Stimulated activated CD4-positive, alpha-beta T cell treated with anti-CD3 and anti-CD28 coated beads, TNF-alpha, amount 100 ng/mL, for 48 hours (primary cell): ENCODE results near the gene CELA3A.
A peak's percentile ranks its signal among the peaks of the same experiment; 100 is the strongest.
"Not testable (repeated sequence)": the region's sequence is repeated elsewhere in the genome, so short reads cannot be mapped to it uniquely, and the experiment has no call there.

Source experiments
- DNase-seq, 3 donors: peaks; one replicate each; pipeline ENCODE4 v3.0.0-alpha.2; 2020; ENCODE audit warnings: low read depth in 3 of 3

The CELA3A gene

GRCh38 chr1:22001409-22001808, at the start of gene CELA3A:
Gene CELA3A, plus strand, starts transcription at chr1:22001657. Its CDS starts 18 bp downstream, at chr1:22001675.
- no peak for DNase-seq

- DNase-seq = no peak
Measured at GRCh38 chr1:21952786-21953520, 48.5 kb upstream of the CELA3A start.

GRCh38 chr1:21955058-21955457, 46.4 kb upstream of the CELA3A start:
- DNase-seq = no peak

GRCh38 chr1:21955501-21956281, 45.8 kb upstream of the CELA3A start:
- no peak for DNase-seq

GRCh38 chr1:21956720-21957552, 44.5 kb upstream of the CELA3A start:
- DNase-seq = peak in 2 of 3 donors; percentile 17 to 30

GRCh38 chr1:21961337-21961736, 40.1 kb upstream of the CELA3A start:
- no peak for DNase-seq

GRCh38 chr1:21961799-21962198, 39.7 kb upstream of the CELA3A start:
- DNase-seq = no peak

GRCh38 chr1:21963477-21964217, 37.8 kb upstream of the CELA3A start:
- peak; percentile 67 to 82 (median 73) for DNase-seq

- DNase-seq = no peak
Measured at GRCh38 chr1:21966247-21967000, 35.0 kb upstream of the CELA3A start.

- not testable (repeated sequence) for DNase-seq
Measured at GRCh38 chr1:21967216-21967615, 34.2 kb upstream of the CELA3A start.

GRCh38 chr1:21969066-21969465, 32.4 kb upstream of the CELA3A start:
- not testable (repeated sequence) for DNase-seq

GRCh38 chr1:21970523-21970922, 30.9 kb upstream of the CELA3A start:
- not testable (repeated sequence) for DNase-seq

GRCh38 chr1:21972973-21973441, 28.4 kb upstream of the CELA3A start:
- not testable (repeated sequence) for DNase-seq

- DNase-seq = not testable (repeated sequence)
Measured at GRCh38 chr1:21973948-21974347, 27.5 kb upstream of the CELA3A start.

GRCh38 chr1:21974699-21975098, 26.8 kb upstream of the CELA3A start:
- DNase-seq = not testable (repeated sequence)

GRCh38 chr1:21975296-21975695, 26.2 kb upstream of the CELA3A start:
- not testable (repeated sequence) for DNase-seq

GRCh38 chr1:21976703-21977239, 24.7 kb upstream of the CELA3A start, which contains the start of gene CELA3B:
Gene CELA3B, plus strand, starts transcription at chr1:21977022. Its CDS starts 18 bp downstream, at chr1:21977040.
- DNase-seq = not testable (repeated sequence)

GRCh38 chr1:21978209-21978608, 23.2 kb upstream of the CELA3A start:
- DNase-seq = not testable (repeated sequence)

GRCh38 chr1:21980515-21981220, 20.8 kb upstream of the CELA3A start:
- DNase-seq = not testable (repeated sequence)
